ENCODE data around the gene DENND1B. TPM values are rescaled to one million over a fixed set of nuclear protein-coding genes. Genes with fewer than 3 reads are reported as not detected.

DENND1B gene
- total RNA-seq, 1 experiment from 2014 or later, result 28.2 TPM

DNA sequence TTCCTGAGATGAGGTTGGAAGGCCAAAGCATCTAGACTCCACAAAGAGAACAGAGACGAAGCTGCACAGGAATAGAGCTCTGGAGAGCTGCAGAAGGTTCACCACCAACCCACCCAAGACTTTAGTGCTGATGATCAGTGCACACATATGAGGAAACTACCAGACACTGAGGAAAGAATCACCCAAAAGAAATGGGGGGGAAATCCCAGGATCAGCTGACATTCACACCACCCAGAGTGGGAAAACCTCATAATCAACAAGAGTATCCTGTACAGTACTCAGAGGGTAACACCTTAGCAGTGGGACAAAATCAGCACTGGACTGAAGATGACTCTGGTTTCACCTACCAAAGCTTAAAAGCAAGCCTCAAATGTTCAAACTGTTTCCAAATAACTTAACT lies 36.4 kb downstream of the DENND1B start:
- H3K9me3 Mint-ChIP-seq (ENCODE audit: low read depth, unreplicated experiment), result no peaks in the 10 kb centered on the region
- no TSS peak for BruUV-seq (replicated peaks)
- H3K27ac Mint-ChIP-seq (ENCODE audit: unreplicated experiment), result no peak overlapping the region
- no peak overlapping the region for H3K4me3 Mint-ChIP-seq (ENCODE audit: low read depth, unreplicated experiment)
- intact Hi-C loops (cut with micrococcal nuclease; ENCODE audit: unreplicated experiment), result loop anchor here (10.0 kb wide), 1 partner anchor 1736 kb away; no protein-coding TSS in a partner anchor
- no peak for TF ChIP-seq CTCF (IDR thresholded peaks at IDR 0.05; ENCODE audit: unreplicated experiment)
- H3K4me1 Mint-ChIP-seq (ENCODE audit: low read depth, unreplicated experiment), result peaks cover 29% of the 10 kb centered on the region
- CTCF ChIA-PET, result no interaction called here
- H3K36me3 Mint-ChIP-seq (ENCODE audit: insufficient read depth, unreplicated experiment), result no peaks in the 10 kb centered on the region
- H3K27me3 Mint-ChIP-seq (ENCODE audit: unreplicated experiment), result no peaks in the 10 kb centered on the region
- no peak for DNase-seq

DNA sequence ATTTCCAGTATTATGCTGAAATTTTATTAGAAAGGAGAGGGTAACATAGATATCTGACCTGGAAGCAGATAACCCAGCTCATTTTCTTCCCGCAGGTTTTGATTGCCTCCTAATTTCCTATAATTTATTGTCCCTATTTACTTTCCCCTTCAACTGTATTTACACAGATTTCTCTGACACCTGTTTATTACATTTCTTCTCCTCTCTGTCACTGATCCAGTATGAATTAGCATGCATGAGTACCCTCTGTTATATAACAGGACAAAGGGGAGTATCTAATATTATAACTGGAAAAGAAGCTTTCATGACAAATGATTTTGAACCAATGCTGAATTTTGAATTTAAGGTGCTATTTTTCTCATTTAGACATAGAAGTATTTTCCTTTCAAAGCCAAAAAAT lies 37.4 kb downstream of the DENND1B start:
- H3K4me1 Mint-ChIP-seq (ENCODE audit: low read depth, unreplicated experiment), result peaks cover 23% of the 10 kb centered on the region
- no peaks in the 10 kb centered on the region for H3K9me3 Mint-ChIP-seq (ENCODE audit: low read depth, unreplicated experiment)
- H3K36me3 Mint-ChIP-seq (ENCODE audit: insufficient read depth, unreplicated experiment), result no peaks in the 10 kb centered on the region
- DNase-seq, result no peak
- H3K27me3 Mint-ChIP-seq (ENCODE audit: unreplicated experiment), result no peaks in the 10 kb centered on the region
- TF ChIP-seq CTCF (IDR thresholded peaks at IDR 0.05; ENCODE audit: unreplicated experiment), result no peak
- H3K27ac Mint-ChIP-seq (ENCODE audit: unreplicated experiment), result no peak overlapping the region
- BruUV-seq (replicated peaks), result no TSS peak
- H3K4me3 Mint-ChIP-seq (ENCODE audit: low read depth, unreplicated experiment), result no peak overlapping the region
- CTCF ChIA-PET, result no interaction called here
- intact Hi-C loops (cut with micrococcal nuclease; ENCODE audit: unreplicated experiment), result loop anchor here (10.0 kb wide), 1 partner anchor 1737 kb away; no protein-coding TSS in a partner anchor

- Mint-ChIP-seq H3K4me1 (ENCODE audit: low read depth, unreplicated experiment) (peaks cover 17% of the 10 kb centered on the region), H3K27me3 (ENCODE audit: unreplicated experiment) (no peaks in the 10 kb centered on the region), H3K4me3 (ENCODE audit: low read depth, unreplicated experiment) (no peak overlapping the region), H3K9me3 (ENCODE audit: low read depth, unreplicated experiment) (no peaks in the 10 kb centered on the region), H3K27ac (ENCODE audit: unreplicated experiment) (no peak overlapping the region), H3K36me3 (ENCODE audit: insufficient read depth, unreplicated experiment) (no peaks in the 10 kb centered on the region)
- no TSS peak for BruUV-seq (replicated peaks)
- intact Hi-C loops (cut with micrococcal nuclease; ENCODE audit: unreplicated experiment), result loop anchor here (10.0 kb wide), 1 partner anchor 1738 kb away; no protein-coding TSS in a partner anchor
- CTCF ChIA-PET, result no interaction called here
- DNase-seq, result no peak
- TF ChIP-seq CTCF (IDR thresholded peaks at IDR 0.05; ENCODE audit: unreplicated experiment), result no peak
Observed at GRCh38 chr1:197736685-197737084, 38.6 kb downstream of the DENND1B start.

- DNase-seq, result no peak
- CTCF ChIA-PET, result no interaction called here
- H3K4me1 Mint-ChIP-seq (ENCODE audit: low read depth, unreplicated experiment), result peaks cover 17% of the 10 kb centered on the region
- H3K4me3 Mint-ChIP-seq (ENCODE audit: low read depth, unreplicated experiment), result no peak overlapping the region
- no peak overlapping the region for H3K27ac Mint-ChIP-seq (ENCODE audit: unreplicated experiment)
- H3K36me3 Mint-ChIP-seq (ENCODE audit: insufficient read depth, unreplicated experiment), result no peaks in the 10 kb centered on the region
- intact Hi-C loops (cut with micrococcal nuclease; ENCODE audit: unreplicated experiment), result loop anchor here (10.0 kb wide), 1 partner anchor 1739 kb away; no protein-coding TSS in a partner anchor
- no peaks in the 10 kb centered on the region for H3K9me3 Mint-ChIP-seq (ENCODE audit: low read depth, unreplicated experiment)
- no peak for TF ChIP-seq CTCF (IDR thresholded peaks at IDR 0.05; ENCODE audit: unreplicated experiment)
- no peaks in the 10 kb centered on the region for H3K27me3 Mint-ChIP-seq (ENCODE audit: unreplicated experiment)
- no TSS peak for BruUV-seq (replicated peaks)
Observed at GRCh38 chr1:197735461-197735860, 39.8 kb downstream of the DENND1B start.

All from Calu3 (cell line).